HG02840 (cell line): ENCODE measurements around the gene TRMT1.

Source experiments
- ATAC-seq: cut with Tn5 transposase; IDR thresholded peaks from one replicate; pipeline ENCODE4 v1.9.1; 2021; ENCODE audit warnings: mild to moderate bottlenecking, moderate library complexity, moderate number of reproducible peaks; ENCODE audit not compliant: unreplicated experiment, low FRiP score

The TRMT1 gene

DNA sequence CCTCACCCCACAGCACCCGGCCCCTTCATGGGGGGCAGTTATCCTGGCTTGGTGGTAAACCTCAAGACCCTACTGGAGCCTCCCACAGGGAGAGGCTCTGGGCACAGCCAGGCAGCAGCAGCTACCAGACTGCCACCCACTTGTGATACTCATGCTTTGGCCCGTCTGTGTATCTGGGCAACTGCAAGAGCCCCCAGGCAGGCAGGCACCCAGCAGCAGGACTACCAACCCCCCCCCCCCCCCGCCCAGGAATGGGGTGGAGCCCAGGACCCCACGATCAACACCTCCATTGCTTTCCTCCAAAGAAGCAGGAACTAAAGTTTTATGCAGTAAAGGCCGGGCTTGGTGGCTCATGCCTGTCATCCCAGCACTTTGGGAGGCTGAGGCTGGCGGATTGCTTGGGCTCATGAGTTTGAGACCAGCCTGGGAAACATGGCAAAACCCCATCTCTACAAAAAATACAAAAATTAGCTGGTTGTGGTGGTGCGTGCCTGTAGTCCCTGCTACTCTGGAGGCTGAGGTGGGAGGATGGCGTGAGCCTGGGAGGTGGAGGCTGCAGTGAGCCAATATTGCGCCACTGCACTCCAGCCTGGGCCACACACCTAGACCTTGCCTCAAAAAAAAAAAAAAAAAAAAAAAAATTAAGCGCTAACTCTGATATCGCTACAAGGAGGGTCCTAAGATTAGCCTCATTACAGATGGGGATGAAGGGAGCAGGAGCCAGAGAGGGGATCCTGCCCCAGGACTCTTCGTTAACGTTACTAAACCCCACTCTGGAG is 12.8 kb downstream of the TRMT1 start:
- ATAC-seq = no peak

GRCh38 chr19:13102666-13103580 is 13.6 kb downstream of the TRMT1 start, which contains the start of gene LYL1:
TSS of gene LYL1 (minus strand) at chr19:13102858. CDS start at chr19:13101171, 1,687 bp downstream.
- no peak for ATAC-seq

GRCh38 chr19:13102416-13102665 is 14.2 kb downstream of the TRMT1 start:
- ATAC-seq = no peak

DNA sequence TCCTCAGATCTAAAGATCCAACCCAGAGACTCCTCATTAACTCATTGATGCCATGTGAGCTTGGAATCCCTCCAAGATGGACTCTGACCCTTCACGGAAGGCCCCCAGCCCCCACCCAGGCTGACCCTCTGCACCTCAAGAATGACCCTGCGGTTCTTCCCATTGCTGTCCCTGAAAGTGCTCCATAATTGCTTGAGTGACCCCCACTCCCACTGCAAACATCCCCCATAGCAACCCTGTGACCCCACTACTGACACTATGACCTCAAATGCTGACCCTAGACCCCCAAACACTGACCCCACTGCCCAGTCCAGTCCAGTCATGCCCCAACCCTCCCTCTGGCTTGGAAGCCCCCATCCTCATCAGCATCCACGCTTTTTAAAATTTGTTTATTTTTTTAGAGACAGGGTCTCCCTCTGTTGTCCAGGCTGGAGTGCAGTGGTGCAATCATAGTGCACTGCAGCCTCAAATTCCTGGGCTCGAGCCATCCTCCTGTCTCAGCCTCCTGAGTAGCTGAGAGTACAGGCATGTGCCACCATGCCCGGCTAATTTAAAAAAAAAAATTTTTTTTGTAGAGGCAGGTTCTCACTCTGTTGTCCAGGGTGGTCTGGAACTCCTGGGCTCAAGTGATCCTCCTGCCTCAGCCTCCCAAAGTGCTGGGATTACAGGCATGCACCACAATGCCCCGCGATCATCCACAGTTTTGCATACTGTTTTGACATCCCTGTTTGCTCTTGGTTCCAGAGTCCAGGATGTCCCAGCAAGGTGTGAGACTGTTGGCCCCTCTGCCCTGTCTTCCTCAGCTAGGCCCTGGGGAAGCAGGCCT is 14.7 kb downstream of the TRMT1 start:
- no peak for ATAC-seq

DNA sequence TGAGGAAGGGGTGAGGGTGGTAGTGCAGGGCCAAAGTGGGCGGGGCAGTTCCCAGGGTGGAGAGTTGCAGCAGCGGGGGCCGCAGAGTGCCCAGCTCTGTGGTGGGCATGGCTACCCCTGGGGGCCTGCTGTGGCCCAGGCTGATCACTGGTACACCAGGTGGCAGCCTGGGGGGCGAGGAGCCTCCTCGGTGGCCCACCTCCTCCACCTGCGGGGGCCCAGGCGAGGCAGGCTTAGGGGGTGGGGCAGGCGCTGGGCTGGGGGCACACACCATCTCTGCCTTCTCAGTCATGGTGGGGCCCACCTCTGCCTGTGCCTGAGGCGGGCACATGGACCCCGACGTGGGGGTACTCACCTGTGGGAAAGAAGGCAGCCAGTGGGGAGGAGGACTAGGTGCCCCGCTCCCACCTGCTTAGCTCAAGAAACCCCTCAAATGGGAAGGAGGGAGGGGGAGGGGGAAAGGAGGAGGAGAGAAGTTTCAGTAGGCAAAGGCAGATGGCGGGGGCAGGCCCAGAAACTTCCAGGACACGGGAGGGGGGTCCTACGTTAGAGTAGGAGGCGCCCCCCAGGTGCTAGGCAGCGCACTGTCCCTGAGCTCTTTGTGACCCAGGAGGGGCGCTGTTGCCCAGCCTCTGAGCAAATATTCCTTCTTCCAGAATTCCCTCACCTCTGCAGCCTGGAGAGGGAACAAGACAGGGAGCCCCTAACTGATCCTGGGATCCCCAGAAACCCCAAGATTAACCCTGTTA is 15.5 kb downstream of the TRMT1 start:
- no peak for ATAC-seq

- no peak for ATAC-seq
Observed at GRCh38 chr19:13100031-13100588, 16.4 kb downstream of the TRMT1 start.

DNA sequence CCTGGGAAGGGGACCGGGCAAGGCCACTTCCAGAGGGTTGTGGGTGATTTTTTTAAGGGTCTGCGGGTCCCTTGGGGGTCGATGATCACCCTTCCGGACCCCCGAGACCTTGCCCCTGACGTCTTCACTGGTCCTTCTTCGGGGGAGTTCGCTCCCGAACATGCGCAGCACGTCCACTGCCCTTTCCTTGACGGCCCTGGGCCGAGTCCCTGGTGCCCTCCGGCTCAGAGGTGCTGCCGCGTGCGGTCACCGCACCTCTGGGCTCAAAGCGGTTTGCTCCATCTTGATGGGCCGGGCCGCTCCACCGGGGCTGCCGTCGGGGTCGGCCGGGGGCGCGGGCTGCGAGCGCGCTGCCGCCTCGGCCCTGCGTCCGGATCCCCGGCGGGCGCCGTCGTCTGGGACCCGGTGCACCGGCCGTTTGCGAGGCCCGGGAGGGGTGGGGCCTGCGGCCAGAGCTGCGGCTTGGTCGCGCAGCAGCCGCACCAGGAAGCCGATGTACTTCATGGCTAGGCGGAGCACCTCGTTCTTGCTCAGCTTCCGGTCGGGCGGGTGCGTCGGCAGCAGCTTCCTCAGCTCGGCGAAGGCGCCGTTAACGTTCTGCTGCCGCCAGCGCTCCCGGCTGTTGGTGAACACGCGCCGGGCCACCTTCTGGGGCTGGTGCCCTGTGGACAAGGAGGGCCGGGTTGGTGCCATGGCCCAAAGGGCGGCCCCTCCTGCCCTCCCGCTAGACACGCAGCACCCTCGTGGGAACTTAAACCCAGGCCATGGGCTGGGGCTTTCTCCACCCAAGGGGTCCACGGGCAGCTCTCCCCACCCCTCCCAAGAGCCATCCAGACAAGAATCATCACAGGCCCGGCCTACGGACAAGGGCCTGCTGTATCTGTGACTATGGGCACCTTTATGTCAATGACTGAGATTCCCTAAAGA is 17.2 kb downstream of the TRMT1 start:
- no peak for ATAC-seq

- ATAC-seq = no peak
Observed at GRCh38 chr19:13098277-13099072, 18.1 kb downstream of the TRMT1 start.

- ATAC-seq = no peak
Observed at GRCh38 chr19:13097463-13098258, 18.9 kb downstream of the TRMT1 start.

GRCh38 chr19:13097033-13097462 is 19.5 kb downstream of the TRMT1 start:
- ATAC-seq = no peak

DNA sequence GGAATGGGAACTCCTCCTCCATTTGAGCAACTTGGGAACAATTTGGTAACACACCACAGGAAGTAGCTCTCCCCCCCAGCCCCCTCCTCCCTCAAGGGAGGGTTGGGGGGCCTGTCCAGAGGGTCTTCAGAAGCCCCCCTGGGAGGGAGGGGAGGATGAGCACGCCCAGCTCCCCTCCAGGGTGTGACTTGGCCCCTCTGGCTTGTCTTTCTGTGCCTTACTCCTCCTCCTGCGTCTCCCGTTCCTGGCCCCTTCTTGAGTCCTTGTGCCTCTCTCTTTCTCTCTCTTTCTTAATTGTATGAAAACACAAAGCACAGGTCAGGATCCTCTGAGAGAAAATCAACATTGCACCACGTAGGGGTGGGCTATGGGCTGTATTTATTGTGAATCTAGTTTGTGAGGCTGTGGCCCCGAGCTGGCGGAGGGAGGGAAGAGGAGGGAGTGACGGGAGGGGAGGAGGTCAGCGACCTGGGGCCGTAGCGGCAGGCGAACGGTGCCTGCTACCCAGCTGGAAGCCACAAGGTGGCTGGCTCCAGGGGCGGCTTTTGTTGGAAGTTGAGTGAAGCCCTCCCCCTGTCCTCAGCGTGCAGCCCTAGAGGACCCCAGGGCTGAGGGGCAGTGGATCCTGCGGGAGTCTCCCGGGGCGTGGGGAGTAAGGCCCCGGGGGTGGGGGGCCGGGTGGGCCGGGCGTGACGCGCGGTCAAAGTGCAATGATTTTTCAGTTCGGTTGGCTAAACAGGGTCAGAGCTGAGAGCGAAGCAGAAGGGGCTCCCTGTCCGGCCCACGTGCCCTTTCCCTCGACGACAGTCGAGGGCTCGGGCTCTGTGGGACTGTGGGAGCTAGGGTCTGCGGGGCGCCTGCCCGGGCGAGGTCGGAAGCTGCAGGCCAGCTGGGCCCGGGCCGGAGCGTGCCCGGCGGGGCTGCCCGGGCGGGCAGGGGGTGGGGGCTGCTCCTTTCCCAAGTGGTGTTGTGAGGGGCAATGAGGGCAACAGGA is 20.3 kb downstream of the TRMT1 start:
- ATAC-seq = no peak

- ATAC-seq = no peak
Observed at GRCh38 chr19:13095393-13095784, 21.2 kb downstream of the TRMT1 start.

- no peak for ATAC-seq
Observed at GRCh38 chr19:13094771-13095392, 21.7 kb downstream of the TRMT1 start.

DNA sequence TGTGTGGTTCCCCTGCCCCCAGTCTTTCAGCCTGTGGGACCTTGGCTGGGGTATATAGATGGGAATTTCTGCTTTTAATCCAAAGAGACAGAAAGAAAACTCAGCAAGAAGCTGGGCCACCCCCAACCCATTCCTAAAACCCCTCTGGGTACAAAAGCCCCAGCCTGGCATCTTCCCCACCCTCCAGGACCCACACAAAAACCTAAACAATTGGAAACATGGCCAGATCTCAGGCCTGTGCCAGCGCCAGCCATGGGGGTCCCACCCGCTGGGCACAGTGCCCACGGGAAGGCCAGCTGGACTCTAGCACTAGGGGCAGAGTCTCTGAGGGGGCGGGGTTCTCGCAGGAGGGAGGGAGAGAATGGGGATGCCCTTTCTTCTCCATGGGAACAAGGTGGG is 22.4 kb downstream of the TRMT1 start:
- no peak for ATAC-seq

GRCh38 chr19:13093407-13094105 is 23.0 kb downstream of the TRMT1 start:
- ATAC-seq = no peak
